Chondrocyte (in vitro differentiated cells): ENCODE data around the gene ARHGEF19. TPM values are rescaled to one million over a fixed set of nuclear protein-coding genes. Genes with fewer than 3 reads are reported as not detected.
"Not testable (repeated sequence)": the region's sequence is repeated elsewhere in the genome, so short reads cannot be mapped to it uniquely, and the experiment has no call there.

Experiments used
- DNase-seq: peaks from one replicate; pipeline ENCODE4 v3.0.0; 2021; ENCODE audit warnings: mixed read lengths, low spot score
- H3K27ac Mint-ChIP-seq: one replicate; pipeline ENCODE4 v1.8.0; 2021; ENCODE audit warnings: mild to moderate bottlenecking, moderate library complexity, mixed read lengths; ENCODE audit not compliant: unreplicated experiment
- H3K27me3 Mint-ChIP-seq: 2 replicates; pipeline ENCODE4 v1.8.0; 2021; ENCODE audit warnings: low read depth, mixed read lengths
- H3K36me3 Mint-ChIP-seq: 2 replicates; pipeline ENCODE4 v1.8.0; 2021; ENCODE audit warnings: low read depth, mixed read lengths
- H3K4me1 Mint-ChIP-seq: 2 replicates; pipeline ENCODE4 v1.8.0; 2021; ENCODE audit warnings: low read depth, mild to moderate bottlenecking, mixed read lengths
- H3K4me3 Mint-ChIP-seq: one replicate; pipeline ENCODE4 v1.8.0; 2021; ENCODE audit warnings: mild to moderate bottlenecking, moderate library complexity, mixed read lengths; ENCODE audit not compliant: unreplicated experiment
- H3K9me3 Mint-ChIP-seq: 2 replicates; pipeline ENCODE4 v1.8.0; 2021; ENCODE audit warnings: low read depth, mixed read lengths
- total RNA-seq: library from RNA; stranded (reverse); gene quantifications from 3 replicates; pipeline ENCODE4 v1.2.1, GENCODE V29; 2021
- TF ChIP-seq, protein P1 (sequence below): fragments of 200-600 bp; sonication (generic); IDR thresholded peaks from 2 replicates; pipeline ENCODE4 v1.5.0; 2021; ENCODE audit warnings: antibody characterized with exemption, mild to moderate bottlenecking, moderate library complexity

ARHGEF19 gene
- total RNA-seq, 1 donor from 2014 or later = 16.1 TPM

DNA sequence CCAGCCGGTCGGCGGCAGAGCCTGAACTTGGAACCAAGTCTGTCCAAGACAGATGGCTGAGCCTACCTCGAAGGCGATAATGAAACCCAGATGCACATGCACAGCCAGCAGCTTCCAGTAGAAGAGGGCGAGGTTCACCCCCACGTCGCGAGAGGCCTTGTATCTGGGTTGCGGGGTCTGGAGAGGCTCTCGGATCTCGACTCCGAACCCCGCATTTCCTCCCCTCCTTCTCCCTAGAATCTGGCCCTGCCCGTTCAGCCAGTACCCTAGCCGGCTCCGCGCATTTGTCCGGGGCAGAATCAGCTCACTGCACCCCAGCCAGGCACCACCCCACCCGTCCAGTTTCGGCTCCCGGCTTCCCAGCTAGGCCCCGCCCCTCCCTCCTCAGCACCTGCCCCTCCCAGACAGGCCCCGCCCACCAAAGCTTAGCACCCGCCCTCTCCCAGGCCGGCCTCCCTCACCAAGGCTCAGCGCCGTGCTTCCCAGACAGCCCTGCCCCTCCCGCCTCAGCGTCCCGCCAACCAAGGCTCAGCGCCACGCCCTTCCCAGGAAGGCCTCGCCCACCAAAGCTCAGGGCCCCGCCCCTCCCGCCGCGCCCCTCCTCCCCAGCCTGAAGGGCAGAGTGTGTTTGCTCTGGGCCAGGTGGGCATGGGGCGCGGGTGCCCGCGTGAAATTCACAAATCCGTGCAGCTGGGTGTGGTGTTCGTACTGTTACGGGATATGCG lies 4.8 kb upstream of the ARHGEF19 start:
- peak; percentile 98 for DNase-seq
- Mint-ChIP-seq H3K36me3 (no peaks in the 10 kb centered on the region), H3K27ac (no peak overlapping the region), H3K27me3 (peaks cover 3% of the 10 kb centered on the region), H3K9me3 (no peaks in the 10 kb centered on the region), H3K4me3 (peak overlapping the region; percentile 81), H3K4me1 (peaks cover 16% of the 10 kb centered on the region)
- TF ChIP-seq, protein P1, sequence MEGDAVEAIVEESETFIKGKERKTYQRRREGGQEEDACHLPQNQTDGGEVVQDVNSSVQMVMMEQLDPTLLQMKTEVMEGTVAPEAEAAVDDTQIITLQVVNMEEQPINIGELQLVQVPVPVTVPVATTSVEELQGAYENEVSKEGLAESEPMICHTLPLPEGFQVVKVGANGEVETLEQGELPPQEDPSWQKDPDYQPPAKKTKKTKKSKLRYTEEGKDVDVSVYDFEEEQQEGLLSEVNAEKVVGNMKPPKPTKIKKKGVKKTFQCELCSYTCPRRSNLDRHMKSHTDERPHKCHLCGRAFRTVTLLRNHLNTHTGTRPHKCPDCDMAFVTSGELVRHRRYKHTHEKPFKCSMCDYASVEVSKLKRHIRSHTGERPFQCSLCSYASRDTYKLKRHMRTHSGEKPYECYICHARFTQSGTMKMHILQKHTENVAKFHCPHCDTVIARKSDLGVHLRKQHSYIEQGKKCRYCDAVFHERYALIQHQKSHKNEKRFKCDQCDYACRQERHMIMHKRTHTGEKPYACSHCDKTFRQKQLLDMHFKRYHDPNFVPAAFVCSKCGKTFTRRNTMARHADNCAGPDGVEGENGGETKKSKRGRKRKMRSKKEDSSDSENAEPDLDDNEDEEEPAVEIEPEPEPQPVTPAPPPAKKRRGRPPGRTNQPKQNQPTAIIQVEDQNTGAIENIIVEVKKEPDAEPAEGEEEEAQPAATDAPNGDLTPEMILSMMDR = no peak

DNA sequence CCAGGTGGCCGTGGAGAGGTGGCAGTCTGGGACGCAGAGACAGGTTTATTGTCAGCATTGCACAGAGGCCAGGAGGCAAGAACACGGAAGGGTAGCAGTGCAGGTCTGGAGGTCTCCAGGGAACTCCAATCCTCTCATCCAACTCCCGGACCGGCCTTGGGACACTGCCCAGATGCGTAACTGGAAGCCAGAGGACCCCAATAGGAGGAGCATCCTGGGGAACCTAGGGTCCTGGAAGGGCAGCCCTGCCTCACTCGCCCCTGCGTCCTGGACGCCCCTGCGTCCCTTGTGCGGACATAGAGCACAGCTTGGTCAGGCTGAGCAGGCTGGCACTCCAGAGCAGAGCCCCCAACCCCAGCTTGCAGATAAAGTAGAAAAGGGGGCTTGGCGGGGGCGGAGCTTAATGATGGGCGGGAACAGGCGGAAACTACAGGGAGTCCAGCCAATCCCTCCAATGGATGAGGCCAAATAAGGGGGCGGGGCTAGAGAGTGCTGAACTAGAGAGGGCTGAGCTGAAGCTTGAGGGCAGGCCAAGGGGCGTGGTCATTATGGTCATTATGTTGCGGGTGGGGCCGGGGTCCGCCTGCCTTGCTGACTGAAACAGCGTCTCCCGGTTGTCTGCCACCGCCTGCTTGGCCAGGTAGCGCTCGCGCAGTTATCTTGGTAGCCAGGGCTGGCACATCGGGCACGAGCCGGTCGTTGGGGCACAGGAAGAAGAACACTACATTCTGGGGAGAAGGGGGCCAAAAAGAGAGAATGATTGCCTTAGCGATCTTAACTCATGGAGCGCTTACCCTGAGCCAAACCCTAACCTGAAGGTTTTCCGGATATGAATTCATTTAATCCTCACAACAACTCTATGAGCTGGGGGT lies 3.7 kb upstream of the ARHGEF19 start:
- Mint-ChIP-seq H3K4me1 (peaks cover 16% of the 10 kb centered on the region), H3K9me3 (no peaks in the 10 kb centered on the region), H3K4me3 (peak overlapping the region; percentile 81), H3K27ac (no peak overlapping the region), H3K27me3 (no peaks in the 10 kb centered on the region), H3K36me3 (no peaks in the 10 kb centered on the region)
- TF ChIP-seq, protein P1 = no peak
- no peak for DNase-seq

DNA sequence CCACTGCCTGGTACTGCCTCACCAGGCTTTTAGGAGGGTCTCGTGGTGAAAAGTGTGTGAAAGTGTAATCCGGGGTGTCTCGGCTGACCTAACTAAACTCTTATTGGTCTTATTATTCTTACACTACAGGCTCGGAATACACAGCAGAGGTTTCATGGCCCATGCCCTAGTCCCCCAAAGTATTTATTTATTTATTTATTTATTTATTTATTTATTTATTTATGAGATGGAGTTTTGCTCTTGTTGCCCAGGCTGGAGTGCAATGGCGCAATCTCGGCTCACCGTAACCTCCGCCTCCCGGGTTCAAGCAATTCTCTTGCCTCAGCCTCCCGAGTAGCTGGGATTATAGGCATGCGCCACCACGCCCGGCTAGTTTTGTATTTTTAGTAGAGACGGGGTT lies 2.8 kb upstream of the ARHGEF19 start:
- not testable (repeated sequence) for H3K4me3 Mint-ChIP-seq

DNA sequence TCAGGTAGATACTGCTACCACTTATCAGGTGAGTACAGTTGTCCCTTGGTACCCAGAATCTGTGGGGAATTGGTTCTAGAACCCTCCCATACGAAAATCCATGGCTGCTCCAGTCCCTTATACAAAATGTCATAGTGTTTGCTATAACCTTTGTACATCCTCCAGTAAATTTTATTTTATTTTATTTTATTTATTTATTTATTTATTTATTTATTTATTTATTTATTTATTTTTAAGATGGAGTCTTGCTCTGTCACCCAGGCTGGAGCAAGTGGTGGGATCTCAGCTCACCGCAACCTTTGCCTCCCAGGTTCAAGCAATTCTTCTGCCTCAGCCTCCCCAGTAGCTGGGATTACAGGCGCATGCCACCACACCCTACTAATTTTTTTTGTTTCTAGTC lies 1.1 kb upstream of the ARHGEF19 start:
- not testable (repeated sequence) for H3K27me3 Mint-ChIP-seq, H3K27ac Mint-ChIP-seq, DNase-seq, H3K9me3 Mint-ChIP-seq, H3K4me3 Mint-ChIP-seq, H3K36me3 Mint-ChIP-seq
- peaks cover 24% of the 10 kb centered on the region for H3K4me1 Mint-ChIP-seq

More for the DNA sequence above, 2.8 kb upstream of the ARHGEF19 start:
- not testable (repeated sequence) for DNase-seq, H3K27ac Mint-ChIP-seq, H3K27me3 Mint-ChIP-seq, H3K36me3 Mint-ChIP-seq, H3K9me3 Mint-ChIP-seq
- H3K4me1 Mint-ChIP-seq = peaks cover 19% of the 10 kb centered on the region

DNA sequence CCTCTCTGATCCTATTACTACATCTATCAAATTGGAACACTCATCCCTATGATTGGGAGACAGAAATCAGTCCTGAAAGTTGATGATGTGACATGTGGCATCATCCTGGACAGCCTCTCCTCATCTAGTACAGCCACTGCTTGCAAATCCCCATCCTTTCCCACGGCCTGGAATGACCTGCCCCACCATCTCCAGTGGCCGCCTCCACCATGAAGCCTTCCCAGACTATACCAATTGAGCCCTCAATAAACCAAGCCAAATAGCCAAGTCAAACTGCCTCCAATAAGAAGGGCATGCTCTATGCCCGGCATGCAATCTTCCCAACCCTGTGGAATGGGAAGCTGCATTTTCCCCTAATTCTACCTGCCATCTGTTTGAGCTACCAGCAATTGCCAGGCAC lies 561 bp upstream of the ARHGEF19 start:
- Mint-ChIP-seq H3K27ac (no peak overlapping the region), H3K9me3 (no peaks in the 10 kb centered on the region), H3K27me3 (no peaks in the 10 kb centered on the region), H3K4me3 (no peak overlapping the region), H3K36me3 (no peaks in the 10 kb centered on the region), H3K4me1 (peaks cover 24% of the 10 kb centered on the region)
- DNase-seq = no peak
- TF ChIP-seq, protein P1 = no peak

DNA sequence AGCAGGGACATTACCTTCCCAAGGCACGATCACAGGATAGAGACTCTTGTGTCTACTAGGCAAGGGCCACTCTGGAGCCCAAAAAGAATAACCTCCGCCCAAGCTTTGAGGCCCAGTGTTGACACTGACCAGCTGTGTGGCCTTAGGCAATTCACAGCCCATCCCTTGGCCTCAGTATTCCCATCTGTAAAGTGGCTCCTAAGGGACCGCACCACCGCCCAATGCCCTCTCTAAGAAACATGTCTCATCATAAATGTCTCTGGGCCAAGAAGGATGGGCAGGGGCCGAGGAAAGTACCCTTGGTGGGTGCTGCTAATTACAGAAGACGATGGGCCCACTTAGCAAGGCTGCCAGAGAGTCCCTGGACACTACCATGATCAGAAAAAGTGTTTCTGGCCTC lies 628 bp downstream of the ARHGEF19 start:
- Mint-ChIP-seq H3K4me3 (no peak overlapping the region), H3K27me3 (no peaks in the 10 kb centered on the region), H3K36me3 (no peaks in the 10 kb centered on the region), H3K27ac (no peak overlapping the region), H3K4me1 (peaks cover 21% of the 10 kb centered on the region), H3K9me3 (no peaks in the 10 kb centered on the region)
- TF ChIP-seq, protein P1 = no peak
- DNase-seq = no peak
